Measurements from ENCODE around the gene TMEM106C. TPM values are rescaled to one million over a fixed set of nuclear protein-coding genes. Genes with fewer than 3 reads are reported as not detected.

TMEM106C gene
- total and polyA plus RNA-seq, 2 of the 4 experiments (the other 2 are of a cell fraction), result 72.1 to 74.6 TPM

DNA sequence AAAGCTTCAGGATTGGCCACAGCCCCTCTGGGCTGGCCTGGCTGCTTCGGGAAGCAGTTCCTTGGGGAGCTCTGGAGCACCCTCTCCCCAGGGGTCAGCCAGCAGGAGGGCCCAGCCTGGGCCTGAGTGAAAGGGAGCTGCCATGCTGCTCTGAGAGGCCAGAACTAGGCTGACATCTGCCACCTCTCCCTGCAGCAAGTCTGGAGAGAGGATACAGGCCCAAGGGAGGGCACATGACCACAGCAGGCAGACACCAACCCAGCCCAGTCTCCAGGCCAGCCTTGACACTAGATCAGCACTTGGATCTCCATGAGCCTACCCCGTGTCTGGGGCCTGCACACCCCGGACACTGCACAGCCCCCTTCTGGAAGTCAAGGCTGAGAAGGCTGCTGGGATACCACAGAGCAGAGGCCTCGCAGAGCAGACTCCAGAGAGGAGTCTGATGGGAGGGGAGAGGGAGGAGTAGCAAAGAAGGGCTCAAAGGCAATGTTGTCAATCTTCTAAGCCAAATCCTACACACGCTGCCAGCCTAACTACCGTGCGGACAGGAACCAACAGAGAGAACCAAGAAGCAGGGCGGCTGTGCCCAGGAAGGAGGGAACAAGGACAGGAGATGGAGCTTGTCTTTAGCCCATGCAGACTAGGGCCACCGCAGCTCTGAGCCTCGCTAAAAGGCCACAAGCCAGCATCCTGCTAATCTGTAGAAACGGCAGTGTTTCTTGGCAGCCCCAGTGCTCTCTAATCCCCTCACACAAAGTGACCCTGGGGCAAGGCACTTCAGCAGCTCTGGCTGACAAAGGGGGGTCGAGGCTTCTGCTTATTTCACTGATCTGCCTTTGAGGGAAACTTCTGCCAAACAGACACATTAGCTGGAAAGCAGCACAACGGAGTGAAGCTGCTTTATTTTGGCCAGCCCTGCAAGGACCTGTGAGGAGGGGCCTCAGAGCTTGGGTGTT lies 28.0 kb downstream of the TMEM106C start (continued):
- TF ChIP-seq RAD21 (IDR thresholded peaks at IDR 0.05; ENCODE audit: low read length) (no peak), MXI1 (IDR thresholded peaks at IDR 0.05; ENCODE audit: borderline replicate concordance, low read depth, low read length) (no peak)

DNA sequence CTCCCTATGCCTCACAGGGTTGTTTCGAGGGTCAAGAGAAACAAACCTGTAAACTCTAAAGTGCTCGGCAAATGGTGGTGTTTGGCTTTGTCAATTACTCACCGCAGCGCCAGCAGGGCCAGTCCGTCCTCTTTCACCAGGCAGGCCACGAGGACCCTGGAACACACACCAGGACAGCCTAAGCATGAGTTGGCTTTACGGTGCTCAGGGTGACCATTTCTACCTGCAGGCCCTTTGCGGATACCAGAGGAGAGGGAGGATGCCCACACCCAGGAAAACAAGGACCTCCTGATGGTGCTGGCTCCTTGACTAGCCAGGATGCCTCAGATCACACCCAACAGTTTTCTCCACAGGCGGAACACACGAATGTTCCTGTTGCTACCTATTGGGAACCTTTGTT lies 29.4 kb downstream of the TMEM106C start:
- ChIA-PET CTCF (no interaction called here), POLR2A (ENCODE audit: unreplicated experiment) (no interaction called here)
- no peak for ATAC-seq (ENCODE audit: low read depth)
- Histone ChIP-seq H2BK15ac (ENCODE audit: low read depth, low read length) (no peak overlapping the region), H4K91ac (ENCODE audit: insufficient read depth, low read depth, low read length) (no peak overlapping the region), H2AK5ac (ENCODE audit: low read depth, low read length) (no peak overlapping the region), H2AFZ (replicated peaks; ENCODE audit: low read length, poor library complexity) (no peak overlapping the region), H3K14ac (replicated peaks; ENCODE audit: low read depth, low read length) (no peak overlapping the region), H3K4me3 (ENCODE audit: insufficient read depth, low read depth, low read length) (no peak overlapping the region), H3K4ac (ENCODE audit: low read depth, low read length) (no peak overlapping the region), H3K27ac (ENCODE audit: insufficient read depth, low read length) (no peak overlapping the region), H3K9ac (ENCODE audit: low read depth, low read length) (no peak overlapping the region), H2BK120ac (ENCODE audit: low read depth, low read length) (no peak overlapping the region), H4K8ac (ENCODE audit: low read depth in 2 of 2, low read length in 2 of 2) (no peak overlapping the region), H2BK5ac (ENCODE audit: low read depth, low read length, poor library complexity, severe bottlenecking) (no peak overlapping the region), H3K27me3 (ENCODE audit: control insufficient read depth, insufficient read depth, low read length) (peaks cover 63% of the 10 kb centered on the region), H3K23ac (ENCODE audit: low read depth, low read length) (no peak overlapping the region), H3K56ac (ENCODE audit: extremely low read depth, insufficient read depth, low read length) (no peak overlapping the region), H4K5ac (ENCODE audit: low read depth, low read length) (no peak overlapping the region), H2BK20ac (ENCODE audit: low read depth, low read length) (no peak overlapping the region), H3K18ac (ENCODE audit: low read depth, low read length) (no peak overlapping the region), H3K9me1 (ENCODE audit: insufficient read depth, low read length) (no peaks in the 10 kb centered on the region), H3K79me1 (ENCODE audit: low read depth in 1 of 2, low read length in 2 of 2) (no peaks in the 10 kb centered on the region), H3K9me3 (ENCODE audit: control insufficient read depth, insufficient read depth, low read length) (no peaks in the 10 kb centered on the region), H4K20me1 (ENCODE audit: insufficient read depth, low read length) (no peaks in the 10 kb centered on the region), H2AK9ac (replicated peaks; ENCODE audit: low read depth, low read length, poor library complexity) (no peak overlapping the region), H3K4me2 (ENCODE audit: low read depth, low read length) (no peak overlapping the region), H3K36me3 (ENCODE audit: control insufficient read depth, insufficient read depth, low read length) (no peaks in the 10 kb centered on the region), H3K4me1 (ENCODE audit: control insufficient read depth, insufficient read depth, low read length) (no peaks in the 10 kb centered on the region; the same call in 1 of the 2 replicates)
- 91% methylated on average over 4 of the region's 10 CpGs; no CpG with 5 or more reads in 1 of the 2 experiments for WGBS, 2 experiments (ENCODE audit: extremely low coverage in 2 of 2, insufficient read length in 1 of 2)
- no peak for DNase-seq
- TF ChIP-seq NFE2L2 (IDR thresholded peaks at IDR 0.05; ENCODE audit: low read depth, low read length) (no peak), RAD21 (IDR thresholded peaks at IDR 0.05; ENCODE audit: low read length) (no peak), SMC3 (IDR thresholded peaks at IDR 0.05; ENCODE audit: low read depth, low read length) (no peak), FOS (IDR thresholded peaks at IDR 0.05; ENCODE audit: low read depth, low read length) (no peak), RFX5 (IDR thresholded peaks at IDR 0.05; ENCODE audit: low read depth, low read length) (no peak), MAFK (IDR thresholded peaks at IDR 0.05; ENCODE audit: low read depth, low read length) (no peak), POLR2A (IDR thresholded peaks at IDR 0.05; ENCODE audit: low read depth, low read length) (no peak), CHD1 (IDR thresholded peaks at IDR 0.05; ENCODE audit: low read depth, low read length) (no peak), RCOR1 (IDR thresholded peaks at IDR 0.05; ENCODE audit: insufficient replicate concordance, low read length) (no peak), CEBPB (IDR thresholded peaks at IDR 0.05; ENCODE audit: low read depth, low read length) (no peak), MXI1 (IDR thresholded peaks at IDR 0.05; ENCODE audit: borderline replicate concordance, low read depth, low read length) (no peak)
- TF ChIP-seq, protein P1, sequence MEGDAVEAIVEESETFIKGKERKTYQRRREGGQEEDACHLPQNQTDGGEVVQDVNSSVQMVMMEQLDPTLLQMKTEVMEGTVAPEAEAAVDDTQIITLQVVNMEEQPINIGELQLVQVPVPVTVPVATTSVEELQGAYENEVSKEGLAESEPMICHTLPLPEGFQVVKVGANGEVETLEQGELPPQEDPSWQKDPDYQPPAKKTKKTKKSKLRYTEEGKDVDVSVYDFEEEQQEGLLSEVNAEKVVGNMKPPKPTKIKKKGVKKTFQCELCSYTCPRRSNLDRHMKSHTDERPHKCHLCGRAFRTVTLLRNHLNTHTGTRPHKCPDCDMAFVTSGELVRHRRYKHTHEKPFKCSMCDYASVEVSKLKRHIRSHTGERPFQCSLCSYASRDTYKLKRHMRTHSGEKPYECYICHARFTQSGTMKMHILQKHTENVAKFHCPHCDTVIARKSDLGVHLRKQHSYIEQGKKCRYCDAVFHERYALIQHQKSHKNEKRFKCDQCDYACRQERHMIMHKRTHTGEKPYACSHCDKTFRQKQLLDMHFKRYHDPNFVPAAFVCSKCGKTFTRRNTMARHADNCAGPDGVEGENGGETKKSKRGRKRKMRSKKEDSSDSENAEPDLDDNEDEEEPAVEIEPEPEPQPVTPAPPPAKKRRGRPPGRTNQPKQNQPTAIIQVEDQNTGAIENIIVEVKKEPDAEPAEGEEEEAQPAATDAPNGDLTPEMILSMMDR (conservative IDR thresholded peaks at IDR 0.05; ENCODE audit: low read depth, low read length), result no peak
- TF ChIP-seq, protein P2, sequence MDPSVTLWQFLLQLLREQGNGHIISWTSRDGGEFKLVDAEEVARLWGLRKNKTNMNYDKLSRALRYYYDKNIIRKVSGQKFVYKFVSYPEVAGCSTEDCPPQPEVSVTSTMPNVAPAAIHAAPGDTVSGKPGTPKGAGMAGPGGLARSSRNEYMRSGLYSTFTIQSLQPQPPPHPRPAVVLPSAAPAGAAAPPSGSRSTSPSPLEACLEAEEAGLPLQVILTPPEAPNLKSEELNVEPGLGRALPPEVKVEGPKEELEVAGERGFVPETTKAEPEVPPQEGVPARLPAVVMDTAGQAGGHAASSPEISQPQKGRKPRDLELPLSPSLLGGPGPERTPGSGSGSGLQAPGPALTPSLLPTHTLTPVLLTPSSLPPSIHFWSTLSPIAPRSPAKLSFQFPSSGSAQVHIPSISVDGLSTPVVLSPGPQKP (IDR thresholded peaks at IDR 0.05; ENCODE audit: borderline replicate concordance, low read depth, low read length), result no peak
- BruUV-seq (replicated peaks), result no TSS peak
- intact Hi-C loops (cut with micrococcal nuclease) (no loop called here), in situ Hi-C loops (cut with MboI; ENCODE audit: low sequenced_read_pairs) (no loop called here), dilution Hi-C loops (cut with HindIII; ENCODE audit: low sequenced_read_pairs, unreplicated experiment) (no loop called here)

Measured in IMR-90 (cell line).